Upper lobe of left lung (tissue), 4 donors: Measurements from ENCODE around the gene RERE.

Experiments
- POLR2A ChIP-seq, 4 donors: fragments of 450-650 bp; IDR thresholded peaks; one replicate each; pipeline ENCODE4 v1.5.1; 2016 to 2017; ENCODE audit warnings: antibody characterized with exemption in 4 of 4, mild to moderate bottlenecking in 2 of 4
- POLR2AphosphoS5 ChIP-seq, 2 donors: sonication (generic); formaldehyde crosslinking; IDR thresholded peaks; one replicate each; pipeline ENCODE4 v1.5.1; 2017; ENCODE audit warnings: antibody characterized with exemption in 2 of 2
- TF ChIP-seq, protein P1 (sequence below), 6 experiments: fragments of 450-650 bp in 4 of 6; fragments of 200-600 bp in 2 of 6; sonication (generic) in 2 of 6; IDR thresholded peaks; one replicate each; pipeline ENCODE4 v1.5.1; 2016 to 2019; ENCODE audit warnings: antibody characterized with exemption in 6 of 6

DNA sequence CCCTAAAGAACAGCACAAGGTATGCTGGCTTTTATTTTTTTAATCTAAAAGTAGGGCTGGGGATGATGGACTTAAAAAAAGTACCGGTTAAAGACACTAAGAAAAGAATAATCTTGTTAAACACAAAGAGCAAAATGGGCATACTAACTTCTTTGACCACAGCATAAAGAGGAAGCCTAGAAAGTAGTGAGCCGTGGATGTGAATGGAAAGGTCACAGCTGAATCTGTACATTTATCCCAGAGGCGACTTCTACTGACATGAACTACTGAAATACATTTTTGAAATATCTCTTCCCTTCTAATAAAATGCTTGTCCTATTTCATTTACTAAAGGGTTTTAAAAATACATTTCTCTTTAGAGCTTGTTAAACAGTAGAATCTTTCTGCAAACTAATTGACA, 358.8 kb downstream of the RERE start:
- TF ChIP-seq, protein P1, sequence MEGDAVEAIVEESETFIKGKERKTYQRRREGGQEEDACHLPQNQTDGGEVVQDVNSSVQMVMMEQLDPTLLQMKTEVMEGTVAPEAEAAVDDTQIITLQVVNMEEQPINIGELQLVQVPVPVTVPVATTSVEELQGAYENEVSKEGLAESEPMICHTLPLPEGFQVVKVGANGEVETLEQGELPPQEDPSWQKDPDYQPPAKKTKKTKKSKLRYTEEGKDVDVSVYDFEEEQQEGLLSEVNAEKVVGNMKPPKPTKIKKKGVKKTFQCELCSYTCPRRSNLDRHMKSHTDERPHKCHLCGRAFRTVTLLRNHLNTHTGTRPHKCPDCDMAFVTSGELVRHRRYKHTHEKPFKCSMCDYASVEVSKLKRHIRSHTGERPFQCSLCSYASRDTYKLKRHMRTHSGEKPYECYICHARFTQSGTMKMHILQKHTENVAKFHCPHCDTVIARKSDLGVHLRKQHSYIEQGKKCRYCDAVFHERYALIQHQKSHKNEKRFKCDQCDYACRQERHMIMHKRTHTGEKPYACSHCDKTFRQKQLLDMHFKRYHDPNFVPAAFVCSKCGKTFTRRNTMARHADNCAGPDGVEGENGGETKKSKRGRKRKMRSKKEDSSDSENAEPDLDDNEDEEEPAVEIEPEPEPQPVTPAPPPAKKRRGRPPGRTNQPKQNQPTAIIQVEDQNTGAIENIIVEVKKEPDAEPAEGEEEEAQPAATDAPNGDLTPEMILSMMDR (IDR thresholded peaks at IDR 0.05) = no peak
- no peak for TF ChIP-seq POLR2AphosphoS5 (IDR thresholded peaks at IDR 0.05)
- TF ChIP-seq POLR2A (IDR thresholded peaks at IDR 0.05) = no peak
